K562 (cell line): ENCODE measurements around the gene FBXO36.

Source experiments
- BHLHE40 ChIP-seq: IDR thresholded peaks from 2 replicates; pipeline ENCODE4 v1.6.1; 2011; ENCODE audit warnings: low read length, improper control_type of control experiment
- CREB1 ChIP-seq, 2 experiments: sonication (generic) in 1 of 2; formaldehyde crosslinking in 1 of 2; IDR thresholded peaks; 2 replicates each; pipeline versions ENCODE4 v1.6.1 to v1.8.0; 2012 to 2022; ENCODE audit warnings: inconsistent platforms in 1 of 2, mild to moderate bottlenecking in 1 of 2, missing genetic modification reagents in 1 of 2, moderate library complexity in 1 of 2
- CTCF ChIP-seq, 3 experiments: IDR thresholded peaks in 2 of 3; conservative IDR thresholded peaks in 1 of 3; 2 replicates each; pipeline ENCODE4 v1.5.1; 2011 to 2012; ENCODE audit warnings: low read length in 3 of 3, mild to moderate bottlenecking in 3 of 3, control low read depth in 2 of 3, improper control_type of control experiment in 1 of 3, inconsistent platforms in 1 of 3, low read depth in 1 of 3, mixed read lengths in 1 of 3, moderate library complexity in 1 of 3; ENCODE audit not compliant: insufficient read depth in 2 of 3
- ELF4 ChIP-seq: fragments of 450-650 bp; formaldehyde crosslinking; IDR thresholded peaks from 2 replicates; pipeline ENCODE4 v1.4.0; 2022; ENCODE audit warnings: missing genetic modification characterization
- EP300 ChIP-seq: IDR thresholded peaks from 2 replicates; pipeline ENCODE4 v1.6.1; 2012; ENCODE audit warnings: low read length, improper control_type of control experiment
- SIN3A ChIP-seq, 2 experiments: fragments of 150-350 bp in 1 of 2; IDR thresholded peaks; 2 replicates each; pipeline ENCODE4 v1.6.1; 2011 to 2016; ENCODE audit warnings: borderline replicate concordance in 2 of 2, low read depth in 2 of 2, low read length in 2 of 2, mild to moderate bottlenecking in 2 of 2, moderate library complexity in 2 of 2; ENCODE audit not compliant: control insufficient read depth in 1 of 2
- TSHZ1 ChIP-seq: fragments of 250-450 bp; sonication (Bioruptor Pico); IDR thresholded peaks from 2 replicates; pipeline ENCODE4 v1.4.0; 2020; ENCODE audit warnings: mild to moderate bottlenecking, moderate library complexity
- ZNF121 ChIP-seq: sonication (generic); formaldehyde crosslinking; conservative IDR thresholded peaks from 2 replicates; pipeline ENCODE4 v1.8.0; 2022; ENCODE audit warnings: missing genetic modification reagents
- ZNF232 ChIP-seq: sonication (generic); formaldehyde crosslinking; IDR thresholded peaks from 2 replicates; pipeline ENCODE4 v1.8.0; 2022; ENCODE audit warnings: mild to moderate bottlenecking, missing genetic modification reagents

- no peak for TF ChIP-seq ELF4 (CRISPR knock-in tag)
- no peak for TF ChIP-seq CTCF (IDR thresholded peaks at IDR 0.05 in 2 of 3, conservative IDR thresholded peaks at IDR 0.05 in 1 of 3; ENCODE audit: insufficient read depth in 2 of 3, low read depth in 1 of 3, low read length in 3 of 3)
- no peak for TF ChIP-seq TSHZ1 (CRISPR knock-in tag)
- TF ChIP-seq CREB1 (IDR thresholded peaks at IDR 0.05): no peak
- TF ChIP-seq CREB1 (CRISPR knock-in tag; IDR thresholded peaks at IDR 0.05): no peak
- TF ChIP-seq EP300: no peak
- no peak for TF ChIP-seq SIN3A (IDR thresholded peaks at IDR 0.05; ENCODE audit: borderline replicate concordance in 2 of 2, control insufficient read depth in 1 of 2, low read depth in 2 of 2, low read length in 2 of 2)
- no peak for TF ChIP-seq BHLHE40
- TF ChIP-seq ZNF121 (CRISPR knock-in tag): no peak
- TF ChIP-seq ZNF232 (CRISPR knock-in tag): no peak
Observed at GRCh38 chr2:230050136-230050535, 127.8 kb downstream of the FBXO36 start.
